ENCODE results near the gene VSTM2L. TPM values are rescaled to one million over a fixed set of nuclear protein-coding genes. Genes with fewer than 3 reads are reported as not detected.

The VSTM2L gene
- total and polyA plus RNA-seq, 2 donors (not counting 3 experiments of a cell fraction or from before 2014, with no cell fraction given) = 0.18 TPM; not detected in 1

- no peaks in the 10 kb centered on the region for H3K9me1 ChIP-seq (replicated peaks; ENCODE audit: control insufficient read depth, extremely low read depth, insufficient read depth, low read length)
- ChIA-PET POLR2A (no interaction called here), CTCF (no interaction called here)
- H3K4me1 ChIP-seq (ENCODE audit: control insufficient read depth, extremely low read depth, insufficient read depth, low read length) = no peaks in the 10 kb centered on the region
- H3K27ac ChIP-seq (ENCODE audit: insufficient read depth, low read depth, low read length) = no peak overlapping the region
- H3K27me3 ChIP-seq (ENCODE audit: control insufficient read depth in 2 of 2, insufficient read depth in 2 of 2, low read length in 2 of 2) = peaks cover 17 to 33% of the 10 kb centered on the region in 2 experiments
- H3K9ac ChIP-seq (replicated peaks; ENCODE audit: extremely low read depth, insufficient read depth, low read length) = no peak overlapping the region
- no peak overlapping the region for H3K4me3 ChIP-seq (replicated peaks in 1 of 3; ENCODE audit: insufficient read depth in 1 of 3, low read depth in 1 of 3, low read length in 3 of 3)
- TF ChIP-seq POLR2AphosphoS5 (IDR thresholded peaks at IDR 0.05; ENCODE audit: insufficient read depth, low read depth, low read length) (no peak), JUN (IDR thresholded peaks at IDR 0.05; ENCODE audit: borderline replicate concordance, insufficient read depth, insufficient read length, low read depth) (no peak), MYC (IDR thresholded peaks at IDR 0.05; ENCODE audit: low read depth, low read length) (no peak), EZH2 (IDR thresholded peaks at IDR 0.05; ENCODE audit: borderline replicate concordance, low read depth, low read length, severe bottlenecking) (no peak), FOS (IDR thresholded peaks at IDR 0.05; ENCODE audit: borderline replicate concordance, insufficient read depth, low read length) (no peak), POLR2A (IDR thresholded peaks at IDR 0.05; ENCODE audit: low read depth, low read length) (no peak), GATA2 (IDR thresholded peaks at IDR 0.05; ENCODE audit: insufficient read depth, insufficient read length, low read depth, low read length) (no peak)
- TF ChIP-seq, protein P1, sequence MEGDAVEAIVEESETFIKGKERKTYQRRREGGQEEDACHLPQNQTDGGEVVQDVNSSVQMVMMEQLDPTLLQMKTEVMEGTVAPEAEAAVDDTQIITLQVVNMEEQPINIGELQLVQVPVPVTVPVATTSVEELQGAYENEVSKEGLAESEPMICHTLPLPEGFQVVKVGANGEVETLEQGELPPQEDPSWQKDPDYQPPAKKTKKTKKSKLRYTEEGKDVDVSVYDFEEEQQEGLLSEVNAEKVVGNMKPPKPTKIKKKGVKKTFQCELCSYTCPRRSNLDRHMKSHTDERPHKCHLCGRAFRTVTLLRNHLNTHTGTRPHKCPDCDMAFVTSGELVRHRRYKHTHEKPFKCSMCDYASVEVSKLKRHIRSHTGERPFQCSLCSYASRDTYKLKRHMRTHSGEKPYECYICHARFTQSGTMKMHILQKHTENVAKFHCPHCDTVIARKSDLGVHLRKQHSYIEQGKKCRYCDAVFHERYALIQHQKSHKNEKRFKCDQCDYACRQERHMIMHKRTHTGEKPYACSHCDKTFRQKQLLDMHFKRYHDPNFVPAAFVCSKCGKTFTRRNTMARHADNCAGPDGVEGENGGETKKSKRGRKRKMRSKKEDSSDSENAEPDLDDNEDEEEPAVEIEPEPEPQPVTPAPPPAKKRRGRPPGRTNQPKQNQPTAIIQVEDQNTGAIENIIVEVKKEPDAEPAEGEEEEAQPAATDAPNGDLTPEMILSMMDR (IDR thresholded peaks at IDR 0.05; ENCODE audit: extremely low read depth in 1 of 2, insufficient read depth in 1 of 2, low read depth in 1 of 2, low read length in 2 of 2) = no peak
- TF ChIP-seq, protein P2, sequence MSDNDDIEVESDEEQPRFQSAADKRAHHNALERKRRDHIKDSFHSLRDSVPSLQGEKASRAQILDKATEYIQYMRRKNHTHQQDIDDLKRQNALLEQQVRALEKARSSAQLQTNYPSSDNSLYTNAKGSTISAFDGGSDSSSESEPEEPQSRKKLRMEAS (IDR thresholded peaks at IDR 0.05; ENCODE audit: insufficient read depth, insufficient read length) = no peak
- BruUV-seq (replicated peaks) = no TSS peak
- no peaks in the 10 kb centered on the region for H3K9me3 ChIP-seq (replicated peaks; ENCODE audit: control insufficient read depth, insufficient read depth, low read length)
- H4K20me1 ChIP-seq (replicated peaks; ENCODE audit: control insufficient read depth, extremely low read depth, insufficient read depth, low read length) = no peaks in the 10 kb centered on the region
- H2AFZ ChIP-seq (ENCODE audit: low read depth, low read length) = no peak overlapping the region
- no peaks in the 10 kb centered on the region for H3K79me2 ChIP-seq (ENCODE audit: control insufficient read depth, insufficient read depth, low read length)
- FAIRE-seq (no peak), DNase-seq (ENCODE audit: low read depth, low spot score) (no peak)
- H3K4me2 ChIP-seq (ENCODE audit: insufficient read depth, low read length) = no peak overlapping the region
- H3K36me3 ChIP-seq (ENCODE audit: control insufficient read depth in 2 of 2, extremely low read depth in 1 of 2, insufficient read depth in 2 of 2, low read length in 2 of 2) = no peaks in the 10 kb centered on the region
- dilution Hi-C loops (cut with MboI; ENCODE audit: extremely low pct_ligation_motif_present, low sequenced_read_pairs) (no loop called here), intact Hi-C loops (cut with micrococcal nuclease) (no loop called here)
Observed at GRCh38 chr20:37921341-37921929, 18.5 kb downstream of the VSTM2L start.
